PC-3 (cell line): ENCODE data around the gene VPS25.

Source experiments
- EZH2 ChIP-seq: fragments of 300-600 bp; sonication (generic); IDR thresholded peaks from one replicate; pipeline ENCODE4 v1.6.1; 2017; ENCODE audit warnings: antibody characterized with exemption, mild to moderate bottlenecking, low read length; ENCODE audit not compliant: unreplicated experiment
- EZH2phosphoT487 ChIP-seq: fragments of 300-600 bp; sonication (generic); IDR thresholded peaks from 2 replicates; pipeline ENCODE4 v1.6.1; 2018; ENCODE audit warnings: mild to moderate bottlenecking, antibody characterized with exemption, low read length, borderline replicate concordance
- TF ChIP-seq, protein P1 (sequence below): fragments of 300-600 bp; sonication (generic); conservative IDR thresholded peaks from 2 replicates; pipeline ENCODE4 v1.5.1; 2017; ENCODE audit warnings: antibody characterized with exemption, low read depth, mild to moderate bottlenecking, low read length

DNA sequence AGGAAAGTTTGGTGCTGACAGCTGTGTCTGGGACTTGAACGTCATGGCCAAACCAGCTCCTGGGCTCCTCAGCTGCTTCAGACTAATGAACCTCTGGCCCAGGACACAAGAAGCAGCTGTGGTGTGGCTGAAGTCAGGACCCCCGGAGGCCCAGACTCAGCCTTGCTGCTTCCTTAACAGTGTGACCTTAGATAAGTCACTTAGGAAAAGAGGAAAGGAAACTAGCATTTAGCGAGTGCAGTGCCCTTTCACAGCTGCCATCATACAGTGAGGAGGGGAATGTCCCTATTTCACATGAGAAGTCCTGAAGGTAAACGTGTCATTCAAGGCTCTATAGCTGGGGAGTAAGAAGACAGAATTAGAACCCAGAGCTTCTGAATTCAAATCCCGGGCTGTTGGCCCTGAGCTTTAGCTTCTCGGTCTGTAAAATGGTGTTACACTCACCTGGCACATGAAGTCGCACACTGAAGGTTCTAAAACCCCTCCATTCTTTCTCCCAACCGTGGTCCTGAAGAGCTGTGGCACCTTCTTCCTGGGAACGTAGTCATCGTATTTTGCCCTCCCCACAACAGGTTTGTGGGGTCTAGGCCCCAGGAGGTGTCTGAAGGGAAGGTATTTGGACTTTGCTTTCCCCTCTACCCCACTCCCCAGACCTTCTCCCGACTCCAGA, 13.1 kb upstream of the VPS25 start:
- TF ChIP-seq, protein P1, sequence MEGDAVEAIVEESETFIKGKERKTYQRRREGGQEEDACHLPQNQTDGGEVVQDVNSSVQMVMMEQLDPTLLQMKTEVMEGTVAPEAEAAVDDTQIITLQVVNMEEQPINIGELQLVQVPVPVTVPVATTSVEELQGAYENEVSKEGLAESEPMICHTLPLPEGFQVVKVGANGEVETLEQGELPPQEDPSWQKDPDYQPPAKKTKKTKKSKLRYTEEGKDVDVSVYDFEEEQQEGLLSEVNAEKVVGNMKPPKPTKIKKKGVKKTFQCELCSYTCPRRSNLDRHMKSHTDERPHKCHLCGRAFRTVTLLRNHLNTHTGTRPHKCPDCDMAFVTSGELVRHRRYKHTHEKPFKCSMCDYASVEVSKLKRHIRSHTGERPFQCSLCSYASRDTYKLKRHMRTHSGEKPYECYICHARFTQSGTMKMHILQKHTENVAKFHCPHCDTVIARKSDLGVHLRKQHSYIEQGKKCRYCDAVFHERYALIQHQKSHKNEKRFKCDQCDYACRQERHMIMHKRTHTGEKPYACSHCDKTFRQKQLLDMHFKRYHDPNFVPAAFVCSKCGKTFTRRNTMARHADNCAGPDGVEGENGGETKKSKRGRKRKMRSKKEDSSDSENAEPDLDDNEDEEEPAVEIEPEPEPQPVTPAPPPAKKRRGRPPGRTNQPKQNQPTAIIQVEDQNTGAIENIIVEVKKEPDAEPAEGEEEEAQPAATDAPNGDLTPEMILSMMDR: no peak
- TF ChIP-seq EZH2 (no peak), EZH2phosphoT487 (no peak)
